Endometrial microvascular endothelial cells (primary cell): ENCODE data around the gene CACNB4. TPM values are rescaled to one million over a fixed set of nuclear protein-coding genes. Genes with fewer than 3 reads are reported as not detected.
"Not testable (repeated sequence)": the region's sequence is repeated elsewhere in the genome, so short reads cannot be mapped to it uniquely, and the experiment has no call there.

Experiments
- in situ Hi-C: cut with HindIII; loops from 2 replicates; pipeline ENCODE4 v1.10.0; 2017; ENCODE audit warnings: low sequenced_read_pairs, low pct_unique_long_range_greater_than_20kb; ENCODE audit errors: inconsistent ontology term
- total RNA-seq: library from RNA; depleted of rRNA; stranded (reverse); fragments of >200 nt; gene quantifications from one replicate; pipeline ENCODE4 v1.2.3, GENCODE V29; 2015; ENCODE audit errors: inconsistent ontology term

The CACNB4 gene
- total RNA-seq, 1 donor from 2014 or later: not detected

GRCh38 chr2:152031747-152032306 is 67.0 kb downstream of the CACNB4 start:
- in situ Hi-C loops: no loop called here

GRCh38 chr2:152030596-152031328 is 68.1 kb downstream of the CACNB4 start:
- in situ Hi-C loops: not testable (repeated sequence)

GRCh38 chr2:152028182-152028862 is 70.5 kb downstream of the CACNB4 start:
- in situ Hi-C loops: no loop called here

GRCh38 chr2:152025678-152026287 is 73.1 kb downstream of the CACNB4 start:
- in situ Hi-C loops: no loop called here

GRCh38 chr2:152024477-152024876 is 74.4 kb downstream of the CACNB4 start:
- in situ Hi-C loops: no loop called here

- in situ Hi-C loops: no loop called here
These were observed 76.8 kb downstream of the CACNB4 start for GRCh38 chr2:152022090-152022489.

- in situ Hi-C loops: not testable (repeated sequence)
These were observed 77.8 kb downstream of the CACNB4 start for GRCh38 chr2:152021001-152021400.

- in situ Hi-C loops: no loop called here
These were observed 79.1 kb downstream of the CACNB4 start for GRCh38 chr2:152019732-152020131.

GRCh38 chr2:152016181-152017120 is 82.4 kb downstream of the CACNB4 start:
- in situ Hi-C loops: no loop called here

GRCh38 chr2:152015552-152015951 is 83.3 kb downstream of the CACNB4 start:
- in situ Hi-C loops: no loop called here

GRCh38 chr2:152012697-152013096 is 86.1 kb downstream of the CACNB4 start:
- in situ Hi-C loops: no loop called here

GRCh38 chr2:152011724-152012123 is 87.1 kb downstream of the CACNB4 start:
- in situ Hi-C loops: no loop called here

GRCh38 chr2:152005607-152006006 is 93.2 kb downstream of the CACNB4 start:
- in situ Hi-C loops: no loop called here

- in situ Hi-C loops: not testable (repeated sequence)
These were observed 95.6 kb downstream of the CACNB4 start for GRCh38 chr2:152003283-152003682.

- in situ Hi-C loops: no loop called here
These were observed 99.8 kb downstream of the CACNB4 start for GRCh38 chr2:151999053-151999452.

GRCh38 chr2:151996243-151997003 is 102.4 kb downstream of the CACNB4 start:
- in situ Hi-C loops: no loop called here

GRCh38 chr2:151995161-151995557 is 103.7 kb downstream of the CACNB4 start:
- in situ Hi-C loops: no loop called here

- in situ Hi-C loops: not testable (repeated sequence)
These were observed 104.7 kb downstream of the CACNB4 start for GRCh38 chr2:151994178-151994577.
